HK-2 (cell line): ENCODE results near the gene SOX6.
"Not testable (repeated sequence)": the region's sequence is repeated elsewhere in the genome, so short reads cannot be mapped to it uniquely, and the experiment has no call there.

Source experiments
- DNase-seq: peaks from one replicate; pipeline ENCODE4 v3.0.0-alpha.2; 2018; ENCODE audit not compliant: unreplicated experiment

SOX6 gene

GRCh38 chr11:16037179-16037578, 319.2 kb downstream of the SOX6 start:
- no peak for DNase-seq

- no peak for DNase-seq
These were observed 320.1 kb downstream of the SOX6 start for GRCh38 chr11:16036218-16036617.

- no peak for DNase-seq
These were observed 322.3 kb downstream of the SOX6 start for GRCh38 chr11:16034074-16034473.

- no peak for DNase-seq
These were observed 323.4 kb downstream of the SOX6 start for GRCh38 chr11:16032974-16033373.

- no peak for DNase-seq
These were observed 325.1 kb downstream of the SOX6 start for GRCh38 chr11:16031210-16031609.

GRCh38 chr11:16030664-16031063, 325.7 kb downstream of the SOX6 start:
- DNase-seq, result no peak

- DNase-seq, result not testable (repeated sequence)
These were observed 327.2 kb downstream of the SOX6 start for GRCh38 chr11:16029151-16029550.

- DNase-seq, result no peak
These were observed 327.9 kb downstream of the SOX6 start for GRCh38 chr11:16028419-16028818.

- no peak for DNase-seq
These were observed 328.7 kb downstream of the SOX6 start for GRCh38 chr11:16027621-16028020.

GRCh38 chr11:16026849-16027248, 329.5 kb downstream of the SOX6 start:
- no peak for DNase-seq

- no peak for DNase-seq
These were observed 337.4 kb downstream of the SOX6 start for GRCh38 chr11:16018931-16019330.

- no peak for DNase-seq
These were observed 339.9 kb downstream of the SOX6 start for GRCh38 chr11:16016468-16016829.

GRCh38 chr11:16015741-16016467, 340.4 kb downstream of the SOX6 start:
- no peak for DNase-seq

- DNase-seq, result no peak
These were observed 342.6 kb downstream of the SOX6 start for GRCh38 chr11:16013649-16014275.

GRCh38 chr11:16013242-16013641, 343.1 kb downstream of the SOX6 start:
- no peak for DNase-seq

- DNase-seq, result no peak
These were observed 344.1 kb downstream of the SOX6 start for GRCh38 chr11:16012125-16012751.

- no peak for DNase-seq
These were observed 344.9 kb downstream of the SOX6 start for GRCh38 chr11:16011396-16011795.

GRCh38 chr11:16009021-16009420, 347.3 kb downstream of the SOX6 start:
- DNase-seq, result no peak

GRCh38 chr11:16007514-16007913, 348.8 kb downstream of the SOX6 start:
- DNase-seq, result no peak

GRCh38 chr11:16002942-16003341, 353.4 kb downstream of the SOX6 start:
- no peak for DNase-seq

GRCh38 chr11:16001899-16002426, 354.4 kb downstream of the SOX6 start:
- DNase-seq, result no peak

- DNase-seq, result no peak
These were observed 355.2 kb downstream of the SOX6 start for GRCh38 chr11:16001044-16001568.

- DNase-seq, result no peak
These were observed 356.3 kb downstream of the SOX6 start for GRCh38 chr11:16000065-16000464.
